Activated CD4-positive, CD25-positive, alpha-beta regulatory T cell treated with anti-CD3 and anti-CD28 coated beads, Interleukin-2, amount 50 U/mL, for 72 hours (primary cell): ENCODE measurements around the gene BNIP5.

Experiments used
- DNase-seq: peaks from one replicate; pipeline ENCODE4 v3.0.0; 2021

The BNIP5 gene

DNA sequence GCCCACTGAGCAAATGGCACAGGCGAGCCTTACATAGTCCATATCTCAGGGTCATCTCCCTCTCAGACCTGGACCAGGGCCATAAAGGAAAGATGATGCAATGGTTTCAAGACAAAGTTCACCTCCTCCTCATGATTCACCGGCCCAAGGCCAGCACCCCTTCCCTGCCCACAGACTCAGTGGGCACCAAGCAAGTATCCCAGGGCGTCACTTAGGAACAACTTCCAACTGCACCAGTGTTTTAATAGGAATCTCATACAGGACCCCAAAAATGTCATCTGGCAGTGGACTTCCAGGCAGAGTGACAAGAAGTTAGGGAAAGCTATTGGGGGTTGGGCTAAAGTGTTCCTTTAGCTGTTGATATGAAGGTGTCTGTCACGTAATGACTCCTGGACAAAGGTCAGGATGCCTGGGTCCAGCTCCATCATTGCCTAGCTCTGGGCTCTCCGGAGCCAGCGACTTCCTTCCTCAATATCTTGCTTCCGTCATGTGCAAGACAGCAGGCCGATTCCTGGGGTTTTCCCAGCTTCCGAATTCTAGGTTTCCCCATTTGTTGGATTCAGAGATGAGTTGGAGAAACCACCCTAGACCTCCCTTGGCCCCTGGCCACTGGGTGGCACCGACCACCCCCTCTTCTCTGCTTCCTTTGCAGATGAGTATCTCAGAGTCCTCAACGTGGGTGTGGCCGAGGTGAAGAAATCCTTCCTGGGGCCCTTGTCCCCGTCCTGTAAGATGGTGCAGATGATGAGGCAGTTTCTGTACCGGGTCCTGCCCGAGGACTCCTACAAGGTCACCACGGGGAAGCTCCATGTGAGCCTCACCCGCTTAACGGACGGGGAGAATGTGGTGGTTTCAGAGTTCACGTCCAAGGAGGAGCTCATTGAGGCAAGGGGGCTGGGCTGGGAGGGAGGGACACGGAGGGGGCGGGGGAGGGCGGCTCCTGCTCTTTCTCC, 45.7 kb downstream of the BNIP5 start:
- no peak for DNase-seq

GRCh38 chr6:36289281-36289878, 47.3 kb downstream of the BNIP5 start:
- no peak for DNase-seq

DNA sequence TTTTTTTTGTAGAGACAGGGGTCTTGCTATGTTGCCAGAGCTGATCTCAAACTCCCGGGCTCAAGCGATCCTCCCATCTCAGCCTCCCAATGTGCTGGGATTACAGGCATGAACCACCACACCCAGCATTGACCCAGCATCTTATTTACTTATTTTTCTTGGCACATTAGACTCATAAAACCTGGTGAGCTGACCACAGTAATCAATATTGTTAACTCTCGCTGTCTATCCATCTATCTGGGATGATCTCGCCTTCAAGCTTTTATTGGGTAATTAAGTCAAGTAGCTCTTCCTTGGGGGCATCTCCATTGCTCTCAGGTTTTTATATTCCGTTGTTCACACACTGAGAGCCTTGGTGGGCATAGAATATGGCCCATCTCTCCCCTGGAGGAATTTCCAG, 49.8 kb downstream of the BNIP5 start:
- no peak for DNase-seq

- DNase-seq, result no peak
These were observed 50.9 kb downstream of the BNIP5 start for GRCh38 chr6:36285797-36286196.

DNA sequence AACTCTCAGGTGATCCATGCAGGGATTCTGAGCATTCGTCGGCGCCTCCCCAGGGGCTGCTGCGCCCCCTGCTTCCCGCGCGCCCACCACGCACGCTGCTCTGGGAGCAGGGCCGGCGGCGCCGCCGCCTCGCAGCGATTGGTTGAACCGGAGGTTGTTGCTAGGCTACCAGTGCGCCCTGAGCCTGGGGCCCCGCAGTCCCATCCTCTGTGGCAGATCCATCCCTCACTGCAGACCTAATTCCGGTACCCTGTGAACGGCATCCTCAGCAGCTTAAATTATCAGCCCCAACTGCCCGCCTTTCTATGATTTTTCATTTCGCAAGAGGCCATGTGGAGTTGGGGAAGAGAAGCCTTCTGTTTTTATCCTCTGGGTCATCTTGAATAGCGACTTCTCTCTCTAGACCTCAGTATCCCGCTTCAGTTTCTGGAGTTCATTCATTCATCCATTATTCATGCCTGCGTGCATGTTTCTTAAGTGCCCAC, 51.5 kb downstream of the BNIP5 start:
- DNase-seq, result no peak

DNA sequence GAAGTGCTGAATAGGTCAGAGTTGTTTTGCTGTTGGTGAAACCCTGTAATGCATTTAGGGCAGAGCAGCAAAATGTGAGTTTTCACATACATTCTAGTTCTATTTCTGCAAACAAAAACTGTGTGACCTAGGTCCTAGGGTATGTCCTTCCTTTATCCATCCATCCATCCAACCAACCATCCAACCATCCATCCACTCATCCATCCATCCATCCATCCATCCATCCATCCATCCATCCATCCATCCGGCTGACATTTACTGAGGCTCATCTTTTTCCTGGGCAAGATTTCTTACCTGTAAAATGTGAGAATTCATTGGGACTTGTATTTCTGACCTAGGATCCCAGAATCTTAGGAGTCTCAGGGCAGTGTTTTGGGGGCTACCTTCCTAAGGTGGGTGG, 52.3 kb downstream of the BNIP5 start:
- DNase-seq, result no peak

DNA sequence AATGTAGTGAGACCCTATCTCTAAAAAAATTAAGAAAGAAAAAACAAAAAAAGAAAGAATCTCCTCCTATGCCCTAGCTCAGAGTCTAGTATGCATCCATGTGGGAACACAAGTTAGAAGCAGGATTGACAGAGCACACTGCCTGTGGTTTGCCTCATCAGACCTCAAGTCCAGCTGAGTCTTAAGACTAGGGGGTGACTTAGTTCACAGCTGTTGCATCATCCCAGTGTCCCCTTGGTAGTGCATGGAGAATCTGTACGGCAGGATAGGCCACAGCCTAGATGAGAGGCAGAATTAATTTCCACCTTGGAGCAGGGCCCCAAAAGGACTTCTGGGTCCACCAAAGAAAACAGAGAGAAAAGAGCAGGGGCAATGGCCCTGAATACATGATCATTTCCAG, 53.1 kb downstream of the BNIP5 start:
- DNase-seq, result no peak

DNA sequence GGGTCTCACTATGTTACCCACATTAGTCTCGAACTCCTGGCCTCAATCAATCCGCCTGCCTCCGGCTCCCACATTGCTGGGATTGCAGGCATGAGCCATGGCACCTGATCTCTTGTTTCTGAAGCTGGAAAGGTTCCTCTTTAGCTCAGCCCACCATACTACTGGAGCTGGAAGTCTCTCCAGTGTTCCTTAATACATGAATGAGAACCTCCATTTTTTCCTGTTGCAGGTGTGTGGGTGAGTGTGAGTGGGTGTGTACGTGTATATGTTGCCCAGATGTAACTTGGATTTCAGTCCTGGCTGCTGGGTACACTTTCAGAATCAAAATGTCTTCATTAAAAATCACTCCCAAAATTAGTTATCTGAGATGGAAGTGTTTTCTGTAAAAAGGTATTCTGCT, 55.7 kb downstream of the BNIP5 start:
- no peak for DNase-seq

GRCh38 chr6:36280467-36280866, 56.2 kb downstream of the BNIP5 start:
- DNase-seq, result no peak

DNA sequence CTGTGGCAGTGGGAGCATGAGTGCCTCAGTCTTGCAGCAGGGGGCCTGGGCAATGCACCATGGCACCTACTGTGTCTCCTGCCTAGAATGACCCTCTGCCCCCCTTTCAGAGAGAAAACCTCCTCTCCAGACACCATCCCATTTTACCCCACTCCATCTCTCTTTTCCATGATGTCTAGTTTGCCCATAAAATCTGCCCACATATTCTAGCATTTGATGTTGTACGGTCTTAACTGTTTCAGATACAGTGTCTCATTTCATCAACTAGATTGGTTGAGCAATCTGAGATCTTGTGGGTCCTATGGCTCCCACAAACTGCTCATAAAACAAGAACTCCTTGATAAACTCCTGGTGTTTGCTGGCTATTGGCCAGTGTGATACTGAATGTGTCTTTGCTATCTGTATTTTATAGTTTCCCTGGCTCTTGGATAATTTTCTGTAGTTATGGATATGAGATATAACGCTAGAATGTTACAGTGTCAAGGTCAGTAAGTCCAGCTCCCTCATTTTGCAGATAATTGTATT, 58.7 kb downstream of the BNIP5 start:
- DNase-seq, result no peak

- no peak for DNase-seq
These were observed 59.8 kb downstream of the BNIP5 start for GRCh38 chr6:36276581-36277536.

GRCh38 chr6:36273802-36274514, 62.7 kb downstream of the BNIP5 start:
- DNase-seq, result no peak

GRCh38 chr6:36273067-36273466, 63.6 kb downstream of the BNIP5 start:
- no peak for DNase-seq

DNA sequence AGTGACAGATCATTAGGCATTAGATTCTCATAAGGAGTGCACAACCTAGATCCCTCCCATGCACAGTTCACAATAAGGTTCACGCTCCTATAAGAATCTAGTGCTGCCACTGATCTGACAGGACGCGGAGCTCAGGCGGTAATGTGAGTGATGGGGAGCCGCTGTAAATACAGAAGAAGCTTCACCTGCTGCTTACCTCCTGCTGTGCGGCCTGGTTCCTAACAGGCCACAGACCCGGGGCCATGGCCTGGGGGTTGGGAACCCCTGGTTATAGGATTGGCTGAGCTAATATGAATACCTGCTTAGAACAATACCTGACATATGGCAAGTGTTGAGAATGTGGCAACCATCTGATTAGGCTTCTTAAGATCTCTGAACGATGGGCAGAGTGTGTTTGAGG, 64.5 kb downstream of the BNIP5 start:
- DNase-seq, result no peak

DNA sequence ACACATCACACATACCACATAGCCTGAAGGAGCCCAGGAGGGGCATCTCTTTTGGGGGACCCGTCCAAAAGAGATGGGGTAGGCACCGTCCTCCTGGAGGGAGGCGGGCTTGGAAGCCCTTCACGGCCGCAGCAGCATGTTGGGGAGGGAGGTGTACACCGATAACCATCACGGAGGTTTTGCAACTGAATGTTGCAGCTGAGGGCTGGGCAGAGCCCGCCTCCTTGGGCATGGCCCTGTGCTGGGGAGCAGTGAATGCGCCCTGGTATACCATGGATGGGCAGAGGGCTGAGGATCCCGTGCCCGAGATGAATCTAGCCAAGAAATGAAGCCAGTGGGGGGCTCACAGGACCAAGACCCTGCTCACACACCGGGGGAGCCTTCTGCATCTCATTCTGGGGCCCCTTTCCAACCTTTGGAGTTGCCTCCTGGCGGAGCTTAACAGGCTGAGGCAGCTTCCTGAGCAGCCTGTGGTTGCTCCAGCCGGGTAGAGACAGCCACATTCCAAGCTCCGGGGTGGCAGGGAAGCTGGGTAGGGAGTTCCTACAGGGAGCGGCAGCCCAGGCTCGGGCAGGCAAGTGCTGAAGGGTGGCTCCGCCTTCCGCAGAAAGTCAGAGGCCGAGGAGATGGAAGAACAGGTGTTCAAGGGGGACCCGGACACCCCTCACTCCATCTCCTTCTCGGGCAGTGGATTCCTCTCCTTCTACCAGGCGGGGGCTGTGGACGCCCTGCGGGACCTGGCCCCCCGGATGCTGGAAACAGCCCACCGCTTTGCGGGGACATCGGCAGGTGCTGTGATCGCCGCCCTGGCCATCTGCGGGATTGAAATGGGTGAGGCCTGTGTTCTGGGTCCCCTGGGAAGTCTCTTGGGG, 66.6 kb downstream of the BNIP5 start, which contains the start of gene PNPLA1:
PNPLA1 (plus strand) TSS at position 227 of the 872 bp plus-strand sequence; CDS start at position 627, 400 bp downstream.
- DNase-seq, result no peak

DNA sequence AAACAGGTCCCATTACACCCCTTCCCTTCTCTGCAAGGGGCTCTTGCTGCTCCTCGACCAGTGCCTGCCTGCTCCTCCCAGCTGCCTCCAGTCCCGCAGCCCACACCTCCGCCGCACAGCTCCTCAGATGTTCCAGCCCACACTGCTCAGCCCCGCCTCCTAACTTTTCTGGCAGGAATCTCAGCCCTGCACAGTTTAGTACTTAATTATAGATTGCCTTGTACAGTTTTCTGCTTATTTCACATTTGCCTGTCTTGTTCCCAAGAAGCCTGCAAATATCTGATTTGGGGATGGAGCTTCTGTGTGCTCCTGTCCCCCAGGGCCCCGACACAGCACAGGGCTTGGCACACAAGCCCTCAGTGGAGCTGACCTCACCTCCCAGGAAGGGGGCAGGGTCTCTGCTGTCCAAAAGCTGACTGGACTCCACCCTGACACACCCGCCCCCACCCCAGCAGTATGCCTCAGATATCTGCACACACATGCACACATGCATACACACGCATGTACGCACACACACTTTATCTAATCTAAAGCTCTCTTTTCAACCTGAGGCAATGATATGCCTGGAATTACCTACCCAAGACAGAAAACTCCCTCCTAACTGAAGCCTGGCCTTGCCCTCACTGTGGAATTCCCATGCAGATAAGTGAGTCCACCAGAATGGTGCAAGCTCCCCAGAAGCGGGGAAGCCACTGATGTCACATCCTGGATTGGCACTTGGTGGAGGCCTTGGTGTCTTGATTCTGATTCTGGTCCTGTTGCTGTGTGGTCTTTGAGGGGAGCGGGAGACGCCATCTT, 68.0 kb downstream of the BNIP5 start:
- no peak for DNase-seq

- DNase-seq, result no peak
These were observed 68.8 kb downstream of the BNIP5 start for GRCh38 chr6:36267731-36268477.

DNA sequence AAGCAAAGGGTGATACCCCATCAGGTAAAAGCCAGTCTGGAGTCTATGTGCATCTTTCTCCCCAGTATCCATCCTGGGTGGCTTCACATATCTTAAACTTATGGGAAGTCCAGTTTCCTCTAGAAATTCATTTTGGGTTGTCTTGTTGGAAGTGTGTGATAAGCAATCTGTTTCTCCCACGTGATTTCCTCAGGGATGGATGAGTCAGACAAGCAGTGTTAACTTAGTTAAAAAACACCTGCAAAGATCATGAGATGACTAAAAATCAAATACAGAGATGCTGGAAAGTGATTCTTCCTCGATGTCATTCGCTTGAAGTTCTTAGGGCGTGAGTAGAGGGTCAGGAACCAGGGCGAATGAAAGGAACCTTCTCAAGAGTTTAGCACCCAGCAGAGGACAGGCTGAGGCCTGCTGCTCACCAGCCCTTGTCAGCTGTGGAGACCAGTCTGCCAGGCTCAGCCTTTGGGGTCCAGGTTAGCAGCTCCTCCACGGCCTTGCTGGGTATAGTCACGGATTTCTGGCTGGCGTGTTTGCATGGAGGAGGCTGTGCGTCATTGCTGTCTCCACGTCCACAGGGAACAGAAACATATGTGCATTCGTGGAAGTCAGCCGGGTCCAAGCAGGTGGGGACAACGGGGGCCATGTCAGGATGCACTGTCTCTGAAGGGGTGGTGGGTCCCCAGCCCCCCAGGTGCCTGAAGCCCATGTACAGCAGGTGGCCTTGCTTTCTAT, 69.6 kb downstream of the BNIP5 start:
- no peak for DNase-seq
